GM18873 (cell line): ENCODE measurements around the gene SERPINB10.
"Not testable (repeated sequence)": the region's sequence is repeated elsewhere in the genome, so short reads cannot be mapped to it uniquely, and the experiment has no call there.

ENCODE experiments used
- ATAC-seq: cut with Tn5 transposase; IDR thresholded peaks from one replicate; pipeline ENCODE4 v1.9.1; 2021; ENCODE audit warnings: mild to moderate bottlenecking, moderate library complexity, moderate number of reproducible peaks; ENCODE audit not compliant: unreplicated experiment, low FRiP score

Gene SERPINB10

GRCh38 chr18:63890950-63891304 is 16.8 kb upstream of the SERPINB10 start:
- peak; percentile 82 for ATAC-seq

- no peak for ATAC-seq
These were observed 15.2 kb upstream of the SERPINB10 start for GRCh38 chr18:63892566-63892965.

- no peak for ATAC-seq
These were observed 13.5 kb upstream of the SERPINB10 start for GRCh38 chr18:63894106-63894772.

GRCh38 chr18:63895190-63895589 is 12.6 kb upstream of the SERPINB10 start:
- no peak for ATAC-seq

GRCh38 chr18:63897072-63897471 is 10.7 kb upstream of the SERPINB10 start:
- no peak for ATAC-seq

- ATAC-seq, result no peak
These were observed 8.6 kb upstream of the SERPINB10 start for GRCh38 chr18:63899206-63899605.

- no peak for ATAC-seq
These were observed 3.7 kb upstream of the SERPINB10 start for GRCh38 chr18:63903851-63904570.

- ATAC-seq, result no peak
These were observed 3.1 kb upstream of the SERPINB10 start for GRCh38 chr18:63904694-63905093.

- no peak for ATAC-seq
These were observed 2.4 kb upstream of the SERPINB10 start for GRCh38 chr18:63905361-63905760.

- ATAC-seq, result no peak
These were observed 1.7 kb upstream of the SERPINB10 start for GRCh38 chr18:63906056-63906455.

GRCh38 chr18:63908858-63909257 is 1.1 kb downstream of the SERPINB10 start:
- ATAC-seq, result no peak

- ATAC-seq, result peak; percentile 79
These were observed 2.1 kb downstream of the SERPINB10 start for GRCh38 chr18:63909870-63910269.

- no peak for ATAC-seq
These were observed 10.1 kb downstream of the SERPINB10 start for GRCh38 chr18:63917817-63918216.

- no peak for ATAC-seq
These were observed 14.3 kb downstream of the SERPINB10 start for GRCh38 chr18:63922049-63922448.

GRCh38 chr18:63924551-63924950 is 16.8 kb downstream of the SERPINB10 start:
- ATAC-seq, result no peak

GRCh38 chr18:63928331-63928730 is 20.6 kb downstream of the SERPINB10 start:
- no peak for ATAC-seq

GRCh38 chr18:63929369-63929768 is 21.6 kb downstream of the SERPINB10 start:
- ATAC-seq, result not testable (repeated sequence)

GRCh38 chr18:63930773-63931354 is 23.1 kb downstream of the SERPINB10 start:
- no peak for ATAC-seq

- peak; percentile 97 for ATAC-seq
These were observed 28.6 kb downstream of the SERPINB10 start for GRCh38 chr18:63936156-63936931.

- ATAC-seq, result peak; percentile 28
These were observed 29.2 kb downstream of the SERPINB10 start for GRCh38 chr18:63936932-63937393.

- no peak for ATAC-seq
These were observed 32.2 kb downstream of the SERPINB10 start for GRCh38 chr18:63940008-63940407.
